GM19099 (cell line): ENCODE measurements around the gene CDK11A.

Source experiments
- POLR2A ChIP-seq: IDR thresholded peaks from 3 replicates; pipeline ENCODE4 v1.6.1; 2011; ENCODE audit warnings: low read depth; ENCODE audit not compliant: insufficient read length; ENCODE audit errors: extremely low read depth

CDK11A gene

DNA sequence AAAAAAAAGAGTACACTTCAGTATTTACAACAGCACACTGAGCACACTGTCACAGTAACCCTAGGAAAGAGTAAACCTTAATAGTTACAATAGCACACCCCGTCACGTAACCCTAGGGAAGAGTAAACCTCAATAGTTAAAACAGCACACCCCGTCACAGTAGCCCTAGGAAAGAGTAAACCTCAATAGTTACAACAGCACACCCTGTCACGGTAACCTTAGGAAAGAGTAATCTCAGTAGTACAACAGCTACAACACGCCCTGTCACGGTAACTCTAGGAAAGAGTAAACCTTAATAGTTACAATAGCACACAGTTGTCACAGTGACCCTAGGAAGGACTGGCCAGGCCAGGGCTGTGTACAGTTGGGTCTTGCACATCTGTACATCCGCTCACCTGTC, 3.0 kb downstream of the CDK11A start:
- no peak for TF ChIP-seq POLR2A

DNA sequence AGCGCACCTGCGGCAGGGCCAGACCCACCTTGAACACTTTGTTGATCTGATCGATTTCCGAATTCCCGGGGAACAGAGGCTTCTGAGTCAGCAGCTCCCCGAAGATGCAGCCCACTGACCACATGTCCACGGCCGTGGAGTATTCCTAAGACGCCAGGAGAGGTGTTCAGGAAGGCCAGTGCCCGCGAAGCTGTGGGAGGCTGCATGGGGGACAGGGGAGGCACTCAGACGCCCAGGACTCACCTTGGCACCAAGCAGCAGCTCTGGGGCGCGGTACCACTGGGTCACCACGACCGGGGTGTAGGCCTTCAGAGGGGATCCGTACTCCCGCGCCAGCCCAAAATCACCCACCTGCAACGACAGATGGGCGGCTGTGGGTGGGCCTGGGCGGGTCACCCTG, 20.4 kb downstream of the CDK11A start:
- no peak for TF ChIP-seq POLR2A

DNA sequence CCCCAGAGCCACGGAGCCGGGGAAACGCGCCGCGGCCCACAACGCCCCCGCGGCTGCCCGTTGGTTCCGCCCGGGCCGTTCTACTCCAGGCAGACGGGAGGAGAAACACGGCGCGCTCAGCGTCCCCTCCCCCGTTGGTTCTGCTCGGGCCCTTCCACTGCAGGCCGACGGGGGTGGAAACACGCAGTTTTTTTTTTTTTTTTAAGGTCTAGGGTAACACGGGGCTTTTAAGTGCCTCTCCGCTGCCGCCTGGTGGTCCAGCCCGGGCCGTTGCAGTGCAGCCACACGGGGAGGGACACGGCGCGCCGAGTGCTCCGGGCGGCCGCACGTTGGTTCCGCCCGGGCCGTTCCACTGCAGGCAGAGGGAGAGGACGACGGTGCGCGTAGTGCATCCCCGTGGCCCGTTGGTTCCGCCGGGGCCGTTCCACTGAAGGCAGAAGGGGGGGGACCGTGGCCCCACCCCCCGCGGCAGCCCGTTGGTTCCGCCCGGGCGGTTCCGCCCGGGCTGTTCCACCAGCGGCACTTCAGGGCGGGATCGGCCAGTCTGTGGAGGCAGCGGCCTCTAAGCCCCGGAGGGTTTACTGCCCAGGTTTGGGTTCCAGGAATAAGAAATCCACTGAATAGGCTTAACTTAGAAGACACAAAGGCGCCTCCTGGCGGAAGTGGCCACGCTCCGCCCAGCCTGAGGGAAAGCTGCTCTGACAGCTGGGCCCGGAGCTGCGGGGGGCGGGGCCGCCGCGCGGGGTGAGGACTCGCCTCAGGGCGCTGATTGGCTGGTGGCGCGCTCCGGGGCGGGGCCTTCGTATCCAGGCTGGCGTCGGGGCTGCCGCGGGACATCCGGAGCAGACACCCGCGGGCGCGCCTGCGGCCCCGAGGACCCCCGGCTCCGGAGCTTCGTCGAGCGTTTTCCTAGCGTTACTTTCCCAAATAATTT, 31.2 kb downstream of the CDK11A start, which contains the start of gene SLC35E2B:
Gene SLC35E2B (minus strand): TSS at position 82 of the 934 bp plus-strand sequence. CDS start 16,096 bp downstream, outside the sequence.
- TF ChIP-seq POLR2A, result peak; percentile 17

DNA sequence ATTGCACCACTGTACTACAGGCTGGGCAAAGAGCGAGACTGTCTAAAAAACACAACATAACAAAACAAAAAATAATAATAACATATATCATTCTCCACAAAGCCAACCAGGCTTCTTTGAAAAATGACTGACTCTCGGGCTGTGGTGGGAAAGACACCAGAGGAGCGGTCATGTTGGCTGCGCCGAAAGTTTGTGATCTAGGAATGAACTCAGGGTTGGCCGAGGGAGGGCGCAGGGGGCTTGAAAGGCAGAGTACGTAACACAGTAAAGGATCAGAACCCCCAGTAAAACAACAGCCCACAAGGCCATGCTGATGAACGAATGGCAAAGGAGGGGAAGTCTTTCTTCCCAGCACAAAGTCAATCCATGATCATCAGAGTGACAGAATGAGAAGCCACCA, 36.3 kb downstream of the CDK11A start:
- no peak for TF ChIP-seq POLR2A

DNA sequence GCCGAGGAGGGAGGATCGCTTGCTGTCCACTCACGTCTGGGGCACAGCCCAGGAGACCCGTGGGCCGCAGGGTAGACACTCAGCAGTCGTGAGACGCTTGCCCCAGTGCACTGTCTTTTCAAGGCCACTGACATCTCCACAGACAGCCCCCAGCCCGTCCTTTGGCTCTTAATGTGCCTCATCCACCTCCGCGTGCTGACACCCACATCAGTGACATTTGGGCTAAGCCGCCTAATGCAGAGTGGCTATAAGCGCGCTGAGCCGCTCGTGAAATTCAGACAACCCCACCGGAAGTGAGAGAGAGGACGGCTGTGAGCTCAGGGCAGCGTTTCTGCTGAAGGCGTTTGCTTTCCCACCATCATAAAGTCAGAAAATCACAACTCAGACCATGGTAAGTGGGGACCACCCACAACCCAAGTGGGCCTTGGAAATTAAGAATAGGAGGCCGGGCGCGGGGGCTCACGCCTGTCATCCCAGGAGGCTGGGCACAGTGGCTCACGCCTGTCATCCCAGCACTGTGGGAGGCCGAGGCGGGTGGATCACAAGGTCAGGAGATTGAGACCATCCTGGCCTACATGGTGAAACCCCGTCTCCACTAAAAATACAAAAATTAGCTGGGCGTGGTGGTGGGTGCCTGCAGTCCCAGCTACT, 40.0 kb downstream of the CDK11A start:
- no peak for TF ChIP-seq POLR2A

DNA sequence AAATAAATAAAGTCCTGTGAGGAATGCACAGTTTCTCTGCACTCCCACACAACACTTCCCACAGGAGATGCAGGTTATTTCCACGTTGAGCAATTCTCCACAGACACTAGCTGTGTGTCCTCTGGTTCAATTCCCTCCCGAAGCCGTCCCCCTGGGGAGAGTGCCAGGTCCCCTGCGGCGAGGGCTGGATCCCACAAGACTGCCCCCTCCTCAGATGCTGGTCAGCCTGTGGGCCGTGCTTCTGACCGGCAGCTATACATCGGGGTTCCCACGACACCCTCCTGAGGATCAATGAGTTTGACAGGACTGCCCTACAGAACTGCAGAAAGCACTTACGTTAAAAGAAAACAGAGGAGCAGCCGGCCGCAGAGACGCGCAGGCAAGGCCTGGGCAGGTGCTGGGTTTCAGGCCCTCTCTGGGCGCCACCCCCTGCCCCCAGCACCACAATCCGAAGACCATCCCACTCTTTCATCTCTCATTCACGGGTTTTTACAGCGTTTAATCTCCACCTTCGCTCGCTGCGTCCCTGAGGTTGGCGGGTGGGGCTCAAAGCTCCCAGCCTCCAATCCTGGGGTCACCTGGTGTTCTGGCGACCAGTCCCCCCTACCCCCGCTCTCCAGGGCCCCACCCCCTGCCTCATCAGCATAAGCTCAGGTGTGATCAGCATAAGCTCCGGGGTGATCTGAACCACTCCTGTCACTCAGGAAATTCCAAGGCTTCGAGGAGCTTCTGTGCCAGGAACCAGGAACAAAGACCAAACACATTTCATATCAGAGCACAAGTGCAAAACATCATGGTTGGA, 40.9 kb downstream of the CDK11A start:
- no peak for TF ChIP-seq POLR2A

DNA sequence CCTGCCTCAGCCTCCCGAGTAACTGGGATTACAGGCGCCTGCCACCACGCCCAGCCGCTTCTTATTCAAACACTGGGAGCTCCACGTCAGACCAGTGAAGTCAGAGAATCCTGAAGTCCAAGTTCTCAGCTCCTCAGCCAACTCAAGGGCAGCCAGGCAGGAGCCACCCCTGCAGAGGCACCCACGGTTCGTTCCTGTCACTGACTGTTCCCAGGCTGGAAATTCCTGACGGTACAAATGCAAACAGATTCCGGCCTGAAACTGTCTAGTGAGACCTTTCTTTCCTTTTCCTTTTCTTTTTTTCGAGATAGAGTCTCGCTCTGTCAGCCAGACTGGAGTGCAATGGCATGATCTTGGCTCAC, 43.3 kb downstream of the CDK11A start:
- no peak for TF ChIP-seq POLR2A

DNA sequence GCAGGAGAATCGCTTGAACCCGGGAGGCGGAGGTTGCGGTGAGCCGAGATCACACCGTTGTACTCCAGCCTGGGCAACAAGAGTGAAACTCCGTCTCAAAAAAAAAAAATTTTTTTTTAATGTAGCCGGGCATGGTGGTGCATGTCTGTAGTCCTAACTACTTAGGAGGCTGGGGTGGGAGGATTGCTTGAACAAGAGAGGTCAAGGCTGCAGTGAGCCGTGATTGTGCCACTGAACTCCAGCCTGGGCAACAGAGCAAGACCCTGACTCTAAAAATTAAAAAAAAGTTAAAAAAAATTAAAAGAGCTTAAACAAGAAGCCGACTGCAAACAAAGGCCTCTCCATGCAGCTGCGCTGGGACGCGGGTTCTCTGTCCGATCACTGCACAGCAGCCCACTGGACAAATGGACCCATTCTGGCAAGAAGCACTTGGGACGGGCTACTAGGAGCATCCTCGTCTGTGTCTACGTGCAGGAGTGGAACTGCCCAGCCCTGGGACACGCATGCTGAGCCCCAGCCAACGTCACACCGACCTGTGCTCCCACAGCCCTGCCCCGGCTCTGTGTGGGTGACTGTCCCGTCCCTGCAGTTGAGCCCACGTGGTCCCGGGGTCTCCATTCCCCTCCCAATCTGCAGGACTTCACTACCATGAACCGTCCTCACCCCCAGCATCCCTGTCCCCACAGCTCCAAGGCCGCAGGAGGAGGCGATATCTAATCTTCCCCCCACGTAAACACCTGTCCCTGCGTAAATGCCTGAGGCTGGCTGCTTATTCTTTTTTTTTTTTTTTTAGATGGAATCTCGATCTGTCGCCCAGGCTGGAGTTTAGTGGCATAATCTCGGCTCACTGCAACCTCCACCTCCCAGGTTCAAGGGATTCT, 43.9 kb downstream of the CDK11A start:
- TF ChIP-seq POLR2A, result no peak

DNA sequence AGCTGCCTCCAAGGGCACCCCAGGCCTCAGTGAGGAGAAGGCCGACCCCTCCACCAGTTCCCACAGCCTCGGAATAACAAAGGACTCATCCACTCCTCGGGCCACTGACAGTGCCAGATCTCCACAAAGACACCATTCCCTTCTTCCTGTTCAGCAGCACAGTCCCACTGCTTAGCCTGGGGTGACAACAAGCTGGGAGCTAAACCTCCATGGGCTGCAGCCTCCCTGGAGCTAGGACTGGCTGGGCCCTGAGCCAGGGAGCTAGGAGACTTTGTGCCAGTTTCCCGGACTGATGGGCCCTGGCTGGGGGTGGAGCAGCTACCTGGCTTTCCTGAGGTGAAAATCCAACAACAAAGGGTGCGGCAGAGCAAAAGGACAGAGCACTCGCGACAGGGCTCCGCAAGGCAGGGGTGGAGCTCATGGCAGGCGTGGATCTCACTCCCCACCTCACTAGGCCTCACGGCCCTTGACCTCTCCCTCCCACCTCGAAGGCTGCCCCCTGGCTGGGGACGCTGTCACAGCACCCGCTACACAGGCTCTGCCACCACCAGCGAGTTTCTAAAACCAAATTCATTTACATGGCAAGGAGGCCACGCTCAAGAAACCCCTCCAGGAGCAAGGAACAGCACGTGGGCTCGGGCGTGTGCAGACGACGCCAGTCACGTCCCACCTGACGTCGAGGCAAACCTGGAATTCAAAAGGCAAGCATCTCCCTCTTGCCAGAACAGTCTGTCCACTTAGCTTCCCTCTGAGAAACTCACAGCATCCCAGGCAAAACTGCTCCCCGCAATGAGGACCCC, 45.4 kb downstream of the CDK11A start:
- no peak for TF ChIP-seq POLR2A

DNA sequence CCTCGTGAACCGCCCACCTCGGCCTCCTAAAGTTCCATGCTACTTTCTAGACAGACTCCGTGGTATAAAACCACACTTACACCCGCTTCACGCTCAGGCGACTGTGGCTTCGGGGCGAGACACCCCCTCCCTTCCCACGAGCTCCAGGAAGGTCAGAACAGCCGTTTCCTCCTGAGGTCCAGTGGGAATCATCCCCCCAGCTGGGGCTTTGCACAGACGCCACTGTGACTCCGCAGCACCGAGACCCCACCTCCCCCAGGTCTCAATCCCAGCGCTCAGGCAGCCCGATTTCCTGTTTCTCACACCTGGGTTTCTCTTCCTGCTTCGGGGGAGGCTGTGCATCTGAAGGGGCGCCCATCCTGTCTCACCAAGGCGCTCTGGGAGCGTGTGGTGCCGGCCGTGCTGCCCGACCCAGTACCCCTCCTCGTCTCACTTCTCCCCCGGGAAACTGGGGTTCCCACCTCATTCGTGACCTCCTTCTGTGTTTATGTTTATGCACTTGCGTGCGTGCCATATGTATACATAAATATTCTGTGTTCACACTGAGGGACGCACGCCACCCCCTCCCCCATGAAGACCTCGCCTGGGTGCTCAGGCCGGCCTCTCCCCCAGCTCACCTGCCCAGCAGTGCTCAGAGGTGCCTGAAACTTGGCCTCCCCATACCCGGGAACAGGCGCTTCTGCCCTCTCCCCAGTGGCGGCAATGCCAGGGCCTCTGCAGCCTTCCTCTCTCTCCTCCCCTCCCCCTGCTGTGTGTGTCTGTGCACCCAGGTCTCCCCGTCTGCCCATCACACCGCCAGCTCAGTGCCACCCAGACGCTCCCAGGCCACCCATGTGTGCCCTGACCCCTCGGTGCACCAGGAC, 46.2 kb downstream of the CDK11A start:
- TF ChIP-seq POLR2A, result peak; percentile 50

DNA sequence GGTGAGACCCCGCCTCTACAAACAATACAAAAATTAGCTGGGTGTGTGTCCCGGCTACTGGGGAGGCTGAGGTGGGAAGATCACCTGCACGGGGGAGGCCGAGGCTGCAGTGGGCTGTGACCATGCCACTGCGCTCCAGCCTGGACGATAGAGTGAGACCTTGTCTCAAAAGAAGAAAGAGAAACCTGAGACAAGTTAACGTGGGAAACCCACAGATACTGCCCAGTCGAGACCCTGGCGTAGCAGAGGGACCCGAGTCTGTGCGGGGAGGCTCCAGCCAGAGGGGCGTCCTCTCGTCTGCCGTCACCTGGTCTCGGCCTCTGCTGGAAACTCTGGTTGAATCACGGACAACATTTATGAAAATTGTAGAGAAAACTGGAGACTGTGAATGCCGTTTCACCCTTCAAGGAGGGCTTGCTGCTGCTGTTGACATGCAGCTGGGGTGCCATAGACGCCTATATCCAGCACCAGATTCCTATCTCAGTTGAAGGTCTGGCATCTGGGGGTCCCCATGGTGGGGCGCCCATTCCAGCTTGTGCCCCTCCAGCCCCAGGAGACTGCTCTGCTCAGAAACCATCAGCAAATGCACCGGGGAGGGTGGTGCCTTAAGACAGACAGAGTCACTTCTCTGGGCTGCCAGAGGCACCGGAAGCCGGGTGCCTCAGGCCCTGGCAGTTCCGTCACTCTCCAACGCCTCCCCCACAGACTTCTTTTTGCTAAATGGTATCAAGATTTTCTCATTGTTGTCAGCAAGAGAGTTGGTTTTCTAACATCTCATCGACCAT, 51.8 kb downstream of the CDK11A start:
- TF ChIP-seq POLR2A, result no peak
